HG02970 (cell line): Measurements from ENCODE around the gene DUXA.
"Not testable (repeated sequence)": the region's sequence is repeated elsewhere in the genome, so short reads cannot be mapped to it uniquely, and the experiment has no call there.

Experiments
- ATAC-seq: cut with Tn5 transposase; IDR thresholded peaks from one replicate; pipeline ENCODE4 v1.9.1; 2021; ENCODE audit warnings: mild to moderate bottlenecking, moderate library complexity, moderate number of reproducible peaks; ENCODE audit not compliant: unreplicated experiment, low FRiP score

Gene DUXA

GRCh38 chr19:57167385-57167784 is at the start of gene DUXA:
Gene DUXA (minus strand): TSS chr19:57167485. CDS start chr19:57167443, 42 bp downstream.
- ATAC-seq = no peak

GRCh38 chr19:57212109-57212508 is 44.8 kb upstream of the DUXA start:
- ATAC-seq = no peak

GRCh38 chr19:57210381-57210780 is 43.1 kb upstream of the DUXA start:
- ATAC-seq = no peak

GRCh38 chr19:57202160-57202559 is 34.9 kb upstream of the DUXA start:
- ATAC-seq = no peak

- ATAC-seq = not testable (repeated sequence)
These were observed 30.6 kb upstream of the DUXA start for GRCh38 chr19:57197874-57198273.

GRCh38 chr19:57192993-57193392 is 25.7 kb upstream of the DUXA start:
- no peak for ATAC-seq

GRCh38 chr19:57192077-57192420 is 24.8 kb upstream of the DUXA start:
- ATAC-seq = no peak

GRCh38 chr19:57191141-57192076 is 24.1 kb upstream of the DUXA start, which contains the start of gene ZNF264:
Gene ZNF264 (plus strand): TSS chr19:57191500. CDS start chr19:57191914, 414 bp downstream.
- ATAC-seq = peak; percentile 89

GRCh38 chr19:57190301-57190700 is 23.0 kb upstream of the DUXA start:
- no peak for ATAC-seq

GRCh38 chr19:57171551-57172081 is 4.3 kb upstream of the DUXA start:
- no peak for ATAC-seq

GRCh38 chr19:57165846-57166245 is 1.4 kb downstream of the DUXA start:
- no peak for ATAC-seq

- ATAC-seq = no peak
These were observed 5.2 kb downstream of the DUXA start for GRCh38 chr19:57161985-57162539.

GRCh38 chr19:57152921-57153320 is 14.4 kb downstream of the DUXA start:
- ATAC-seq = no peak

GRCh38 chr19:57141699-57142098 is 25.6 kb downstream of the DUXA start:
- no peak for ATAC-seq

GRCh38 chr19:57135797-57136196 is 31.5 kb downstream of the DUXA start:
- no peak for ATAC-seq

- ATAC-seq = not testable (repeated sequence)
These were observed 39.9 kb downstream of the DUXA start for GRCh38 chr19:57127403-57127802.

- ATAC-seq = no peak
These were observed 43.4 kb downstream of the DUXA start for GRCh38 chr19:57123882-57124281.

GRCh38 chr19:57118848-57119247 is 48.4 kb downstream of the DUXA start:
- ATAC-seq = no peak

GRCh38 chr19:57113501-57113900 is 53.8 kb downstream of the DUXA start:
- ATAC-seq = not testable (repeated sequence)

- no peak for ATAC-seq
These were observed 56.0 kb downstream of the DUXA start for GRCh38 chr19:57111329-57111644.

GRCh38 chr19:57110592-57111328 is 56.5 kb downstream of the DUXA start:
- ATAC-seq = no peak
